SH-SY5Y (cell line): ENCODE results near the gene TBCA.

Experiments
- GATA2 ChIP-seq: IDR thresholded peaks from 2 replicates; pipeline ENCODE4 v1.6.1; 2011; ENCODE audit warnings: mild to moderate bottlenecking, low read depth, low read length
- GATA3 ChIP-seq: IDR thresholded peaks from 2 replicates; pipeline ENCODE4 v1.6.1; 2011; ENCODE audit warnings: low read depth, mild to moderate bottlenecking, low read length, moderate library complexity

TBCA gene

DNA sequence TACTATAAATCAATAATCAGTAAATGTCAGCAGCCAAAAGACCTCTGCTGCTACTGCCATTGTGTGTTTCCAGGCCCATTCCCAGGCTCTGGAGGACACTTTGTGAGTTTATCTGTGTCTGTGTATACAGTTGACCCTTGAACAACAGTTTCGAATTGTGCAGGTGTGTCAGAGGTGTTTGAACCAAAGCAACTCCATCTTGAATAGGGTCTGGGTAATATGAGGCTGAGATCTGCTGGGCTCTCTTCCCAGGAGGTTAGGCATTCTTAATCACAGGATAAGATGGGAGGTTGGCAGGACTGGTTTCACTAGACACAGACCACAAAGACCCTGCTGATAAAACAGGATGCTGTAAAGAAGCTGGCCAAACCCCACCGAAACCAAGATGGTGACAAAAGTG, 2.3 kb upstream of the TBCA start:
- no peak for TF ChIP-seq GATA3
- no peak for TF ChIP-seq GATA2

DNA sequence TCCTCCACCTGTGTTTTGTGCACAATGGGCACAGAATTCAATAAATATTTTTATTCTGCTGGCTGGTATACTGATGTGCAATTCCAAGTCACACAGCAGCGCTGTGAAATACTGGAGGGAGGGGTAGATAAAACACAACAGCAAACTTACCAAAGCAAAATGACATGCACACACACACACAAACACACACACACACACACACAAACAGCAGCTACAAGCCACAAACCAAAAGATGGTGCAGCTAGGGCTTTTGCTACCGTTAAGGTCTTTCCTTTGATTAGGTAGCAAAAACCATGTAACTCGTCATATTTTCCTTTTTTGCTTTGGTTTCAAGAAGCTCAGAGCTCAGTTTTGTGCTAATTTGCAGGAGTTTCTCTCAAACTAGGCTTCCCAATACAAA, 1.8 kb upstream of the TBCA start:
- TF ChIP-seq GATA3 (no peak), GATA2 (no peak)

DNA sequence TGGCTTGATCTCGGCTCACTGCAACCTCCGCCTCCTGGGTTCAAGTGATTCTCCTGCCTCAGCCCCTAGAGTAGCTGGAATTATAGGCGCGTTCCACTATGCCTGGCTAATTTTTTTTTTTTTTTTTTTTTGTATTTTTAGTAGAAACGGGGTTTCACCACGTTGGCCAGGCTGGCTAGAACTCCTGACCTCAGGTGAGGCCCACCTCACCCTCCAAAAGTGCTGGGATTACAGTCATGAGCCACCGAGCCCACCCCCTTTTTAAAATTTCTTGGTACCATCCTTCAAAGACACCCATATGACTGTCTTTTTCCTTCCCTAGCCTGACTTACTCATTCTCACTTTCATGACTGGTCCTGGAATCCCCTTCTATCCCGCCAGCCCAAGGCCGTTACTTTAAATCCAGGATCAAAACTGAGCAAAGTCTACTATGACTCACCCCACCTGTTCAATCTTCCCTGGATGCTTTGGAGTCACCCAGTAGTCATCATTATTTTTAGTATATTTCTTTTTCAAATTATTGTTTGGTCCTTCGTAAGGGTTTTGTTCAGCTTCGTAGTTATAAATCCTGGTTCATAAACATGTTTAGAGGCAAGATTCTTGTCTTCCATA, 1.2 kb upstream of the TBCA start:
- TF ChIP-seq GATA2 (no peak), GATA3 (no peak)

DNA sequence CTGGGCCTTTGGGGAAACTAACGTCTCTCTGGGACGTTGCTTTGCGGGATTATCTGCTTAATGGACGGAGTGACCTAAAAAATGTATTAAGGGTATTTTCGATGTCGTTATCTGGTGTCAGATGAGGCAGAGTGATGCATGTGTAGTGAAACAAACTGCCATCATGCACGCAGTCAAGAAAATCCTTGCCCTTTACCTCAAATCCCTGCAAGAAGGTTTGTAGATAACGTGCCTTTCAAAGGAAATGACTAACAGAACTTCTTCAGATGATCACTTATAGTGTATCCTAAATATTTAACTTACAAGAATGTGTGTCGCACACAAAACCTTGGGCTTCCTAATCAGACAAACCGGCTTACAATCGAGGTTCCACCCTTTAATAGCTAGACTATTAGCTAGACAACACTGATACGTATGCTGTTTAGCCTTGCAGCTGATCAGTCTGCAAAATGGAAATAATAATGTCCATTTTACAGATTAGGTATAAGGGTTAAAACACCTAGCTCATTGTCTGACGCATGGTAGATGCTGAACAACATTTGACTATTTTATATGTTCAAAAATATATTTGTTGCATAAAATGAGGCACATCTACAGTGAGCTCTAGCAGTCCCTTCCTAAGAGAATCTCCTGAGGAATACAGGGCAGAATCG, 541 bp upstream of the TBCA start:
- TF ChIP-seq GATA3 = no peak
- no peak for TF ChIP-seq GATA2

DNA sequence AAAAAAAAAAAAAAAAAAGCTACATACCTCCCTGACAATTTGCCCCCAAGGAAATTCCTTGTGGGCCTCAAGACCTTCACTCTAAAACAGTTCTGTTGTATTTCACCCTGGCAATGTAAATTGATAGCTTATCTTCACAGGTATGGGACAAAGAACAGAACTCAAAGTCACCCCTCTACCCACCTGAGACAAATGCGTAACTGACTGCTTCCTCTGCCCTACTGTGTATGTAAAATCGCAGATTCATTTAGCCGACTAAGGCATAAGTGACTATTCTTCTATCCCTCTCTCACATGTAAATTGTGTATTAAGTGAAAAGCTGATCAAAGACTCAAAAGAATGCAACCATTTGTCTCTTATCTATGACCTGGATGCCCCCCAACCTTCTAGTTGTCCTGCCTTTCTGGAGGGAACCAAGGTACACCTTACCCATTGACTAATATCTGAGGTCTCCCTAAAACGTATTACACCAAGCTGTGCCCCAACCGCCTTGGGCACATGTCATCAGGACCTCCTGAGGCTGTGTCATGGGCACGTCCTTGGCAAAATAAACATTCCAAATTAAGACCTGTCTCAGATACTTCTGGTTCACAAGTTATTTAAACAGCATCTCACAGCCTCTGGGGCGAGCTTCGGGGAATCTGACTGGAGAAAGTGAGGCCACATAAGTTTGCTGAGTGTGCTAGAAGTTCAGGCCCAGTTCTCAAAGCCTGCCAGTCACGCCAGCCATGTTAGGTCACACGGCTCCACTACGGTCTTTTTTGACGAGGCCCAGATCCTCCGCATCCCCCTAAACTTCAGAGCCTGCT, 954 bp downstream of the TBCA start:
- no peak for TF ChIP-seq GATA3
- no peak for TF ChIP-seq GATA2

DNA sequence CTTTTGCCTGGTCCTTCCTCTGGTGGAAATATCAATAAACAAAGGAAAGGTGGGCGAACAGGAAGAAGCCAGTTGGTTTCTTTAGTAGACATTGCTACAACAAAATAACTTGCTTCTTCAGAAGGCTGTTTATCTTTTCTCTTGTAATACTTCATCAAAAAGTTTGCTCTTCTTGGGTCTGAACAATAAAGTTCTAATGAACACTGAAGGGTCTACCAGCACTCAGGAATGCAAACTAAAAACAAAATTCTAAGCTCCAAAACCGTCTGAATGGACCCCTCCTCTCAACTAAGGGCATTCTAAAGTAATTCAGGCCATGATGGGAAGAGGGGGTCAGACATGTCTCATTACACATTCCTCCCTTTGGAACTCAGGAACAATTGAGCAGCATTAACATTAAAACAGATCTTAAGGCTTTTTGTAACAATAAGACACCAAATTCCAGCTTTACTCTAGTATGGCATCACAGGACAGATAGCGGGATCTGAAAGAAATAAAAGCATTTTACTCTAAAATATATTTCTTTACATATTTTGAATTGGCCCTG, 2.3 kb downstream of the TBCA start:
- TF ChIP-seq GATA2 = no peak
- TF ChIP-seq GATA3 = no peak

DNA sequence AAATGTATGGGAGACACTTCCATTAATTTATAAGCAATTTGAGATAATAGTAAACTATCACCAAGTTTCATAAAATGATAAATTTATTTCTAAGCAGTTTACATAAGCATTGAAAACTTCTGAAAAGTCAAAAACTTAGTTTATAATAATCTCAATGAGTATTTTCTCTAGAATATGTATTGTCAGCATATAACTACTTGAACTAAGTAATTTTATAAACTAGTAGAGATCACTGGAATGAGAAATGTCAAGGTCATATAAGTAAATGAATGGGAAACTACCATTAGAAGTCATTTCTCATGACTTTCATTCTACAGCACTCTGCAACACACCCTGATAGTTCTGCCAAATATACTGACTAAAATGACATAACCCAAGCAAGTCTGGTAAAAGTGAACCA, 3.4 kb downstream of the TBCA start:
- TF ChIP-seq GATA3 = no peak
- TF ChIP-seq GATA2 = no peak

DNA sequence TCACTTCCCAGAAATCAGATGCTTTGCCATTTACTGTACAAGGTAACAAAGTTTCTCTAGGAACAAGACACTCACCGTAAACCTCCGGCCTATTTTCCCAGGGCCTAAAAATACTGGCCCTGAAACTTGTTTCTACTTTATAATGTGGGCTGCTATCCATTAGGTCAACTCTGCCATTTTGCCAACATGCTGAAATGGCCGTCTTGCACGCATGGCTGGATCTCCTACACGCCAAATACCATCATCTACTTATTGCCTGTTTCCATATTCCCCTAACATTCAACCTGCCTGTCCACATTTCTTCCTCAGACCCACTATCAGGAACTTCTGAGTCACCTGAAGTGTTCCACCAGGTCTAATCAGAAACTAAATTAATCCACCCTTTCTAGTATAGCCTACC, 4.7 kb downstream of the TBCA start:
- TF ChIP-seq GATA2 (no peak), GATA3 (no peak)

DNA sequence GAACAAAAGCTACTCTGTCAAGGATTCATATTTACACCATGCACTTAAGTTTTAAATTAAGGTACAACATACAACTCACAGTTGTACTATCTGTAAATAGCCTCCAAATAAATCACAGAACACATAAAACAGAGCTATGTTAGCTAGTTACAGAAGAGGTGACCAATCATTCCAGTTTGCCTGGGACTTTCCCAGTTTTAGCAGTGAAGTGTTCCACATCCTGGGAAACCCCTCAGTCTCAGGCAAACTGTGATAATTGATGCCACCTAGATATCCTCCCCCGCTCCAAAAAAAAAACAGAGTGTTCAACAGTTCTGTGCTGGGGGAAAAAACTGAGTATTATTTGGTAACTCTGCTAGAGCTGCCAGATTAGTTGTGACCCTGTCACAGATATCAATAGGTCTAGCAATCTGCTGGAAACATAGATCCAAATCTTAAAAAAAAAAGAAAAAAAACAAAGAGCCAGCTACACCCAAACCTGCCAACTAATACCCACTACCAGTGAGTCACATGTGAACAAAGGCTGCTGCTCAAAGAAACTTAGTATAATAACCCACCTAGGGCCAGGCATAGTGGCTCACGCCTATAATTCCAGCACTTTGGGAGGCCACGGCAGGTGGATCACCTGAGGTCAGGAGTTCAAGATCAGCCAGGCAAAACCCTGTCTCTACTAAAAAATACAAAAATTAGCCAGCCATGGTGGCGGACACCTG, 5.7 kb downstream of the TBCA start:
- TF ChIP-seq GATA3 = no peak
- TF ChIP-seq GATA2 = no peak

DNA sequence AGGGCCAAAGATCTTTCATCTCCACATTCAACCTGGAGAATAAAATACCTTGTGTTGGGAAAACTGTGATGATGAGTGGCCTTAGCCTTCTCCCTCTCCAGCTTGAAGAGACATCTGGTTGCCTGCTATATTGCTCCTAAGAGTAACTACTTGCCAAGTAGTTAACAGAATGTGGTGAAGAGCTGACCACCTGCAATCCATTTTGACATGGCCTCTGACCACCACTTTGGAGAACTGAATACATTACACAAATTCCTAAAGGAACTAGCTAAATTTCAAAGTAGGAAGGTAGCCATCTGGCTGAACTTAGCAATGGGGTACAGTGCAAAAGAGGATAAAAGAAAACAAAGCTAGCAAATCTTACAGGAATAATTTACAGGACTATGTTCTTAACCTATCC, 7.2 kb downstream of the TBCA start:
- TF ChIP-seq GATA3 (no peak), GATA2 (no peak)

DNA sequence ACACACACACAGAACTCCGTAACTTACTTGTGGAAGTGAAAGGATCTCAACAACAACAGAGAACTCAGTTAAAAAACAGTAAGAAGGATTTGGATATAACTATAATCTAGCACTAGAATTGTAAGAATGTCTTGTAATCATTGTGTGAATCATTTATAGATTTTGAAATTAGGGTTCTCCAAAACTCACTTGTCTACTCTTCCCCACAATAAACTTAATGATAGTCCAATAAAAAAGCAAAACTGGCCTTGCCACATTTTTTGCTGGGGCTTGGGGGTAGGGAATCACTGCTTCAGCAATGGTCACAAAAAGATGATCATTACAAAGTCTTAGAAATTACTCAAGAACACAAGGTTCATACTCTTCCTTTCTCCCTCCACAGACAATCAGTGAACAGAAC, 8.8 kb downstream of the TBCA start:
- no peak for TF ChIP-seq GATA2
- no peak for TF ChIP-seq GATA3

DNA sequence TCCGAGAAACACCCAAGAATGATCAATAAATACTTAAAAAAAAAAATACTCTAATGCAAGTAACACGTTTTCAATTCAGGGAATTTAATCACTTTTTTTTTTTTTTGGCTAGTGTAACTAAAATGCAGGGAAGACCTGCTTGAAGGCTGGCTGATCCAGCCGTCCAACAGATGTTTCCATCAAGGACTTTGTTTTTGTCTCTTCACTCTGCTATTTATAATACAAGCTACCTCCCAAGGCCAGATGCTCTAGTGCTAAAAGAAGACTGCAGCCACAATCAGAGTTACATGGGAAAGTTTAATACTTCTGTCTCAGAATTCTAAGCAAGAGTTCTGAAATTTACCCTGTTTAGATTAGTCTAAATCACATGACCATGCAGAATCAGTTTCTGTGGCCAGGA, 14.5 kb downstream of the TBCA start:
- no peak for TF ChIP-seq GATA2
- no peak for TF ChIP-seq GATA3

DNA sequence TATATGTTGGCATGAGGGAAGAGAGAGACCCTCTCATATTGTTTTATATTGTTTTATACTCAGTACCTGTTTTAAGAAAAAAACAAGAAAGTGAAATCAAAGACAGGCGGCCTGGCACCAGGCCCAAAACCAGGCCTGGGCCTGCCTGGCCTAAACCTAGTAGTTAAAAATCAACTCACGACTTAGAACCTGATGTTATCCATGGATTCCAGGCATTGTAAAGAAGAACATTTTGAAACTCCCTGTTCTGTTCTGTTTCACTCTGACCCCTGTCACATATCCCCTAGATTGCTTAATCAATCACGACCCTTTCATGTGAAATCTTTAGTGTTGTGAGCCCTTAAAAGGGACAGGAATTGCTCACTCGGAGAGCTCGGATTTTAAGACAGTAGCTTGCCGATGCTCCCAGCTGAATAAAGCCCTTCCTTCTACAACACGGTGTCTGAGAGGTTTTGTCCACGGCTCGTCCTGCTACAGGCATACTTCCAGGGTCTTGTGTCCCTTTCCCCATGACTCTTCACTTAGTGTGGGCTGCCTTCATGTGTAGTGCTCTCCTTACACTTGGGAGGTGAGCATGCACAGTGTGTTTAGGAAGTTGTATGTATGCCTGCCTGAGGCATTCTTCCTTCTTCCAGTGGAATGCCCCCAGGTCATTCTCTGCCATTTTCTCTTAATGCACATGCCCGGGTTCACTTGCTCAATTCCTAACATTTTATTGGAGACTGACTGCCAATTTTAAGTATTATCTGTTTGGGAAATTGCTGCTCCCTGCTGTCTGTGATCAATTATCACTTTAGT, 17.8 kb downstream of the TBCA start:
- TF ChIP-seq GATA2 (no peak), GATA3 (no peak)

DNA sequence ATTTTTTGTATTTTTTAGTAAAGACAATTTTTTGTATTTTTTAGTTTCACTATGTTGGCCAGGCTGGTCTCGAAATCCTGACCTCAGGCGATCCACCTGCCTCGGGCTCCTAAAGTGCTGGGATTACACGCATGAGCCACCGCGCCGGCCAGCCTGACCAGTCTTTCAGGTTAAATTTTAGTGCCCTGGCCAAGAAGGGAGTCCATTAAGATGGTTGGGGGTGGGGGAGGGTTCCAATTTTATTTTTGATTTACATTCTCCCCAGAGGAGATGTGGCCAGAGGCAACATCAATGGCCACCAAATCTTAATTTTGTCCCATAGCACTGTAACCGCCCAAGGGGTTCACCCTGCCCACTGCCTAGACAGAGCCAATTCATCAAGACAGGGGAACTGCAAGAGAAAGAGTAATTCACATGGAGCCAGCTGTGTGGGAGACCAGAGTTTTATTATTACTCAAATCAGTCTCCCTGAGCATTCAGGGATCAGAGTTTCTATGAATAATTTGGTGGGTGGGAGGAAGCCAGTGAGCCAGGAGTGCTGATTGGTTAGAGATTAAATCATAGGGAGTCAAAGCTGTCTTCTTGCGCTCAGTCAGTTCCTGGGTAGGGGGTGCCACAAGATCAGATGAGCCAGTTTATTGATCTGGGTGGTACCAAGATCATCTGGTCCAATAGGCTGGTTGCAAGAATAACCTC, 24.7 kb downstream of the TBCA start:
- TF ChIP-seq GATA2 = no peak
- no peak for TF ChIP-seq GATA3
